Osteocyte (in vitro differentiated cells): Measurements from ENCODE around the gene ELP6. TPM values are rescaled to one million over a fixed set of nuclear protein-coding genes. Genes with fewer than 3 reads are reported as not detected.

Experiments
- DNase-seq: peaks from one replicate; pipeline ENCODE4 v3.0.0; 2021; ENCODE audit warnings: mixed read lengths; ENCODE audit not compliant: unreplicated experiment; ENCODE audit errors: extremely low spot score
- H3K27ac Mint-ChIP-seq: one replicate; pipeline ENCODE4 v1.8.0; 2021; ENCODE audit warnings: mild to moderate bottlenecking, mixed read lengths; ENCODE audit not compliant: unreplicated experiment
- H3K27me3 Mint-ChIP-seq: one replicate; pipeline ENCODE4 v1.8.0; 2021; ENCODE audit warnings: mixed read lengths; ENCODE audit not compliant: unreplicated experiment
- H3K36me3 Mint-ChIP-seq: one replicate; pipeline ENCODE4 v1.8.0; 2021; ENCODE audit warnings: mixed read lengths; ENCODE audit not compliant: unreplicated experiment
- H3K4me1 Mint-ChIP-seq: one replicate; pipeline ENCODE4 v1.8.0; 2021; ENCODE audit warnings: mixed read lengths; ENCODE audit not compliant: unreplicated experiment
- H3K4me3 Mint-ChIP-seq: one replicate; pipeline ENCODE4 v1.8.0; 2021; ENCODE audit warnings: mild to moderate bottlenecking, moderate library complexity, mixed read lengths; ENCODE audit not compliant: unreplicated experiment
- H3K9me3 Mint-ChIP-seq: one replicate; pipeline ENCODE4 v1.8.0; 2021; ENCODE audit warnings: mixed read lengths; ENCODE audit not compliant: unreplicated experiment
- CTCF ChIP-seq: fragments of 200-600 bp; sonication (generic); IDR thresholded peaks from 2 replicates; pipeline ENCODE4 v1.5.0; 2021; ENCODE audit warnings: antibody characterized with exemption, mild to moderate bottlenecking, moderate library complexity
- total RNA-seq: library from RNA; stranded (reverse); gene quantifications from 2 replicates; pipeline ENCODE4 v1.2.1, GENCODE V29; 2021

ELP6 gene
- total RNA-seq, 1 donor from 2014 or later, result 40.3 TPM

GRCh38 chr3:47542471-47543173 lies 29.1 kb upstream of the ELP6 start:
- no peak overlapping the region for H3K27ac Mint-ChIP-seq
- no peak for DNase-seq
- no peak for TF ChIP-seq CTCF

GRCh38 chr3:47541583-47542108 lies 28.1 kb upstream of the ELP6 start:
- no peak for DNase-seq

More at GRCh38 chr3:47542471-47543173, 29.1 kb upstream of the ELP6 start:
- no peaks in the 10 kb centered on the region for H3K36me3 Mint-ChIP-seq
- no peak overlapping the region for H3K4me3 Mint-ChIP-seq
- H3K27me3 Mint-ChIP-seq, result peaks cover 4% of the 10 kb centered on the region
- H3K4me1 Mint-ChIP-seq, result no peaks in the 10 kb centered on the region
- no peaks in the 10 kb centered on the region for H3K9me3 Mint-ChIP-seq

GRCh38 chr3:47540281-47540680 lies 26.8 kb upstream of the ELP6 start:
- Mint-ChIP-seq H3K4me1 (no peaks in the 10 kb centered on the region), H3K27ac (no peak overlapping the region), H3K36me3 (no peaks in the 10 kb centered on the region), H3K9me3 (no peaks in the 10 kb centered on the region), H3K4me3 (no peak overlapping the region), H3K27me3 (no peaks in the 10 kb centered on the region)
- DNase-seq, result no peak
- TF ChIP-seq CTCF, result no peak

More at GRCh38 chr3:47541583-47542108, 28.1 kb upstream of the ELP6 start:
- TF ChIP-seq CTCF, result no peak
- no peak overlapping the region for H3K4me3 Mint-ChIP-seq
- H3K4me1 Mint-ChIP-seq, result no peaks in the 10 kb centered on the region
- H3K9me3 Mint-ChIP-seq, result no peaks in the 10 kb centered on the region
- H3K27ac Mint-ChIP-seq, result no peak overlapping the region
- H3K27me3 Mint-ChIP-seq, result no peaks in the 10 kb centered on the region
- no peaks in the 10 kb centered on the region for H3K36me3 Mint-ChIP-seq

GRCh38 chr3:47536967-47537366 lies 23.5 kb upstream of the ELP6 start:
- no peak overlapping the region for H3K27ac Mint-ChIP-seq
- no peak for DNase-seq
- H3K4me1 Mint-ChIP-seq, result no peaks in the 10 kb centered on the region
- TF ChIP-seq CTCF, result no peak
- H3K4me3 Mint-ChIP-seq, result no peak overlapping the region
- H3K36me3 Mint-ChIP-seq, result no peaks in the 10 kb centered on the region
- peaks cover 10% of the 10 kb centered on the region for H3K27me3 Mint-ChIP-seq
- H3K9me3 Mint-ChIP-seq, result no peaks in the 10 kb centered on the region

- TF ChIP-seq CTCF, result no peak
- no peak for DNase-seq
- Mint-ChIP-seq H3K36me3 (no peaks in the 10 kb centered on the region), H3K9me3 (no peaks in the 10 kb centered on the region), H3K4me3 (no peak overlapping the region), H3K27ac (no peak overlapping the region), H3K27me3 (peaks cover 10% of the 10 kb centered on the region), H3K4me1 (no peaks in the 10 kb centered on the region)
Observed at GRCh38 chr3:47536221-47536891, 22.8 kb upstream of the ELP6 start.
